Activated naive CD4-positive, alpha-beta T cell treated with Interleukin-2 at 50 U/mL for 16 hours (primary cell): ENCODE results near the gene THSD7B.
"Not testable (repeated sequence)": the region's sequence is repeated elsewhere in the genome, so short reads cannot be mapped to it uniquely, and the experiment has no call there.

Experiments
- DNase-seq: peaks from one replicate; pipeline ENCODE4 v3.0.0-alpha.2; 2020

Gene THSD7B, protein sequence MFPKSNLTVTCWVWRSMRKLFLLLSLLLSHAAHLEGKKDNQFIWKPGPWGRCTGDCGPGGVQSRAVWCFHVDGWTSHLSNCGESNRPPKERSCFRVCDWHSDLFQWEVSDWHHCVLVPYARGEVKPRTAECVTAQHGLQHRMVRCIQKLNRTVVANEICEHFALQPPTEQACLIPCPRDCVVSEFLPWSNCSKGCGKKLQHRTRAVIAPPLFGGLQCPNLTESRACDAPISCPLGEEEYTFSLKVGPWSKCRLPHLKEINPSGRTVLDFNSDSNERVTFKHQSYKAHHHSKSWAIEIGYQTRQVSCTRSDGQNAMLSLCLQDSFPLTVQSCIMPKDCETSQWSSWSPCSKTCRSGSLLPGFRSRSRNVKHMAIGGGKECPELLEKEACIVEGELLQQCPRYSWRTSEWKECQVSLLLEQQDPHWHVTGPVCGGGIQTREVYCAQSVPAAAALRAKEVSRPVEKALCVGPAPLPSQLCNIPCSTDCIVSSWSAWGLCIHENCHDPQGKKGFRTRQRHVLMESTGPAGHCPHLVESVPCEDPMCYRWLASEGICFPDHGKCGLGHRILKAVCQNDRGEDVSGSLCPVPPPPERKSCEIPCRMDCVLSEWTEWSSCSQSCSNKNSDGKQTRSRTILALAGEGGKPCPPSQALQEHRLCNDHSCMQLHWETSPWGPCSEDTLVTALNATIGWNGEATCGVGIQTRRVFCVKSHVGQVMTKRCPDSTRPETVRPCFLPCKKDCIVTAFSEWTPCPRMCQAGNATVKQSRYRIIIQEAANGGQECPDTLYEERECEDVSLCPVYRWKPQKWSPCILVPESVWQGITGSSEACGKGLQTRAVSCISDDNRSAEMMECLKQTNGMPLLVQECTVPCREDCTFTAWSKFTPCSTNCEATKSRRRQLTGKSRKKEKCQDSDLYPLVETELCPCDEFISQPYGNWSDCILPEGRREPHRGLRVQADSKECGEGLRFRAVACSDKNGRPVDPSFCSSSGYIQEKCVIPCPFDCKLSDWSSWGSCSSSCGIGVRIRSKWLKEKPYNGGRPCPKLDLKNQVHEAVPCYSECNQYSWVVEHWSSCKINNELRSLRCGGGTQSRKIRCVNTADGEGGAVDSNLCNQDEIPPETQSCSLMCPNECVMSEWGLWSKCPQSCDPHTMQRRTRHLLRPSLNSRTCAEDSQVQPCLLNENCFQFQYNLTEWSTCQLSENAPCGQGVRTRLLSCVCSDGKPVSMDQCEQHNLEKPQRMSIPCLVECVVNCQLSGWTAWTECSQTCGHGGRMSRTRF (N-terminal part only)

DNA sequence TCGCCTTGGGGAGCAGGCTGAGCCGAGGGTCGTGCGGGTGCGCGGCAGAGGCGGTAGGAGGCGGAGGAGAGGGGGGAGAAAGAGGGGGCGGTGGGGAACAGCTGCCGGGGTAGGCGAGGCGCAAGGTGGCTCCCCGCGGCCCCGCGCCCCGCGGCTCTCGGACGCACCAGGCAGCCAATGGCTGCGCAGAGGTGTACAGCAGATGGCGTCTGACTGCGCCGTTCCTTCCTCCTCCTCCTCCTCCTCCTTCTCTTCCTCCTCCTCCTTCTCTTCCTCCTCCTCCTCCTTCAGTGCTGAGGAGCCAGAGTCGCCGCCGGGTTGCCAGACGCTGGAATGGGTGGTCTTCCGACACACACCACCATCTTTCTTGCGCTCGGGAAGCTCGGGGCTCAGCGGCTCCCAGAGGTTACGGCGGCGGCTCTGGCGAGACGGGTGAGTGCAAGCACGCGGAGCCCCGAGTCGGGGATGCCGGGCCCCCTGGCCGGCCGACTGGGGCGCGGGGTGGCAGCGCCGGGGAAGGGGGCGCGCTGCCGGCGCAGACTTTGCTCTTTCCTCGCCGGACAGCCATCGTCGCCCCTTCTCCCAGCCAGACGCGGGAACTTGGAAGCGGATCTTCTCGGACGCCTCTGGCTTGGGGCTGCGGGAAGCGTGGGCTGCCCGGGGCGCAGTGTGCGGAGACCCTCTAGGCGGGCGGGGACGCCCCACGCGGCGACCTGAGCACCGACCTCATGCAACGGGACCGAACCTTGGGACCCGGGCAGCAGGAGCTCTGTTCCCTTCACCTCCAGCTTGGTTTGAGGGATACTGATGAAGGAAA is at the start of gene THSD7B:
Gene THSD7B, plus strand, starts transcription at position 290 of the 817 bp plus-strand sequence. CDS start 116,634 bp downstream, outside the sequence.
- DNase-seq, result no peak

DNA sequence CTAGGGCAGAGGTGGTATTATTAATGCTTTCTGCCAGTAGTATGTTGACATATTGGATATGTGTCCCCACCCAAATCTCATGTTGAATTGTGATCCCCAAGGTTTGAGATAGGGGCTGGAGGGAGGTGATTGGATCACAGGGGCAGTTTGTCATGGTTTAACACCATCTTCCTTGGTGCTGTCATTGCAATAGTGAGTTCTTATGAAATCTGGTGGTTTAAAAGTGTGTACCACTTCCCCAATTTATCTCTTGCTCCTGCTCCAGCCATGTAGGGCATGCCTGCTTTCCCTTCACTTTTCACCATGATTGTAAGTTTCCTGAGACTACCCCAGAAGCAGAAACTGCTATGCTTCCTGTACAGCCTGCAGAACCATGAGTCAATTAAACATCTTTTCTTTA is 47.1 kb upstream of the THSD7B start:
- no peak for DNase-seq

DNA sequence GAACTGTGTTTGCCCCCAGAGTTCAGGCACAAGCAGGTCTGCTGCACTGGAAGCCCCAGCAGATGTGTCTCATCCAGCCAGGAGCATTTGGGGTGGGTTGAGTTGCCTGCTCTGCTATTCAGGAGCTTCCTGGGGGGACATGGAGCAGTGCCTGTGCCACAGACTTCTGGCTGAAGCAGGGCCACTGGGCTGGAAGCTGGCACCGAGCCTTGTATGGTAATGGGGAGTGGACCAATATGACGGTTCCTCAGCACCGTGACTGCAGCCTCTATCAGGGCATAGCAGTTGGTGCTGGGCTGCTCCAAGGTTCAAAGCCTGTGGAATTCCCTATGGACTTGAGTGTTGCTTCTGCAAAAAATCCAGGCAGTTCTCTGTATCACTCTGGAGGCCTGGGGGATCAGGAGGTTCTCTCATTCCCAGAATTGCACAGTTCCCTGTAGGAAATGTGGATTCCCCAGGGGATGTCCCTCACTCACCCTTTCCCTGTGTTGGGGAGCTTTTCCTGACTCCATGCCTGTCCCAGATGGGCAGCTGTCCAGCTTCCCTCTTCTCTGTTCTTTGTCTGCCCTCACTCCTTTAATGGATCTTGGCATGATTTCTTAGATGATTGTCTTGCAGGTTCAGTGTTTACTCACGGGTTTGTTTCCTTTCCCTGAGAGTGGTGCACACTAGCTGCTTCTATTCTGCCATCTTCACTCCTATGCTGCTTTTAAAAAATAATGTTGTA is 37.2 kb upstream of the THSD7B start:
- DNase-seq, result no peak

DNA sequence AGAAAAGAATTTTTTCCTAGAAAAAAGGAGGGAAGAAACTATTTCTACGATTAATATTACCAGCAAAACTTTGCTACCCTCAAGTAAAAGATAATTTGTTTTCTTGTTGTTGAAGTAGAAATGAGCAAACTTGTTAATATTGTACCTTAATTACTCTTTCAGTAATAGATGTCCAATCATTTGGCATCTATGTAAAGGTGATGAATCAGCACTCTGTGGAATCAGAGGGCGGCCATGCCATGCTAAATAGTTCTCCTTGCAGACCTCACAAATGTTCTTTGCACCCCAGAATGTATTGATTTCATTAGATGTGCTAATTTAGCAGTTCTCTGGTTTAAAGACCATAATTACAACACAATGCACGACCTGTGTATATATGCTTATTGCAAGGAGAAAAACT is 29.1 kb upstream of the THSD7B start:
- no peak for DNase-seq

DNA sequence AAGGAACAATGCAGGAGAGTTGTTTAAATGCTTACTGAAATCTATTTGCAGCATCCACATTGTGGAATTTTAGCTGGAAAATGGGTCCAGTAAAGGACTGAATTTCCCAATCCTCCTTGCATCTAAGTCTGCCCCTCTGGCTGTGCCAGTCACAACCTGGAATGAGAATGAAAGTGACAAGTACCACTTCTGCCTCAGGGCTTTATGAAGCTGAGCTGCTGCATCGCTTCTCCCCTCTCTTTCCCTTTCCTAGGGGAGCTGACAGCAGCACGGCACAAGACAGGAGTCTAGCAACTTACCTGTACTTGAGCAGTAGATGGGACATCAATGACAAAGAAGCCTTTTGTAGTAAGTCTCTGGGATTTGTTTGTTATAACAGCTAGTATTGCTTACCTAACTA is 27.3 kb upstream of the THSD7B start:
- no peak for DNase-seq

DNA sequence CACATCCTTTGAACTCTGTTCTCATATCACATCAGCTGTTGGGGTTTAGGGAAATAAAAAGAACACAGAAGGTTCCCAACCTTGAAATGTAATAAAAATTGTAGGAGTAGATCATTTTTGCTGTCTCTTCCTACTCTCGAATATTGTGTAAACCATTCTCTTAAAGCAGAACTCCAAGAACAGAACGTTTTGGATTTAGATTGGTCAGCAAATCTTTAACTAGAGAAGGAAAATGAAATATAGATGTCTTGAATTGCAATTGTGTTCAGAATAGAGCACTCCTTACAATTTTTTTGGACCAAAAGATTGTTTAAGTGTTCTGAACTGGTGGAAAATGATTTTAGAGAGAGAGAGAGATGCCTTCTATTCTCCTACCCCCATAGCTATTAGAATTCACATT is 23.9 kb upstream of the THSD7B start:
- DNase-seq, result no peak

DNA sequence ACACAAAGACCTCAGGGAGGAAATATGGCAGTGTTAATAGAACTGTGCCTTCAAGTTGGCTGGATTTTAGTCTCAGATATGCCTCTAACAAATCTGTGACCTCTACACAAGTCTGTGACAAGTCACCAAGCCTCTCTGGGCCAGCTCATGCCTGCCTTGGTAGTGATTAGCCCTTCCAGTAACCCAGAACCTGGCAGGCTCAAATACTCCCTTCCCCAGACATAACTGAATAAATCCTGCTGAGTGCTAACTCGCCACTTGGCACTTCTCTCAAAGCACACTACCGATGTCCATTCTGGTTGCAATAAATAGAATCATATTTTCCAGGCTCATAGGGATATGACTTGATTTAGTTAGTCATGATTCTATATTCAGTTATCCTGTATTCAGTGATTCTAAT is 15.3 kb upstream of the THSD7B start:
- DNase-seq, result no peak

DNA sequence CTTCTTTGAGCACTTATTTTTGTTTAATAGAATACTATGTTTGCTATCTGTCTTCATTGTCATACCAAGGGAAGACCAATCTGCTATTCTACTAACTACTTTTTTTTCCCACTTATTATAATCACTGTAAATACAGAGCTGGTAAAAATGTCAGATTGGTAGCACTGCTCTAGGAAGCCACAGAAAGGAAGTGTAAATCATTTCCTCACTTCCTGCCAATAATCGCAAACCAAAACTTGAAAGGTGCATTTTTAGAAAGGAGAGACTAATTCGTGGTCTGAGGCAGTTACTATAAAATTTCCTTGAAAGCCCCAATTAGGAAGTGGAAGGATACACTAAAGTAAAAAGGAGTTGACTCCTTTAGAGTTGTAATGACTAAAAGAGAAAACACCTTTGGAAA is 13.9 kb upstream of the THSD7B start:
- DNase-seq, result no peak

DNA sequence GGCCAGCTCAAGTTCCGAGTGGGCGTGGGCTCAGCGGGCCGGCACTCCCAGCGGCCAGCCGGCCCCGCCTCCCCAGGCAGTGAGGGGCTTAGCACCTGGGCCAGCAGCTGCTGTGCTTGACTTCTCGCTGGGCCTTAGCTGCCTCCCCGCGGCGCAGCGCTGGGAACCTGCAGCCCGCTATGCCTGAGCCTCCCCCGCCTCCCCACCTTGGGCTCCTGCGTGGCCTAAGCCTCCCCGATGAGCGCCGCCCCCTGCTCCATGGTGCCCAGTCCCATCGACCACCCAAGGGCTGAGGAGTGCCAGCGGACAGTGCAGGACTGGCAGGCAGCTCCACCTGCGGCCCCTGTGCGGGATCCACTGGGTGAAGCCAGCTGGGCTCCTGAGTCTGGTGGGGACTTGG is 6.8 kb upstream of the THSD7B start:
- not testable (repeated sequence) for DNase-seq

DNA sequence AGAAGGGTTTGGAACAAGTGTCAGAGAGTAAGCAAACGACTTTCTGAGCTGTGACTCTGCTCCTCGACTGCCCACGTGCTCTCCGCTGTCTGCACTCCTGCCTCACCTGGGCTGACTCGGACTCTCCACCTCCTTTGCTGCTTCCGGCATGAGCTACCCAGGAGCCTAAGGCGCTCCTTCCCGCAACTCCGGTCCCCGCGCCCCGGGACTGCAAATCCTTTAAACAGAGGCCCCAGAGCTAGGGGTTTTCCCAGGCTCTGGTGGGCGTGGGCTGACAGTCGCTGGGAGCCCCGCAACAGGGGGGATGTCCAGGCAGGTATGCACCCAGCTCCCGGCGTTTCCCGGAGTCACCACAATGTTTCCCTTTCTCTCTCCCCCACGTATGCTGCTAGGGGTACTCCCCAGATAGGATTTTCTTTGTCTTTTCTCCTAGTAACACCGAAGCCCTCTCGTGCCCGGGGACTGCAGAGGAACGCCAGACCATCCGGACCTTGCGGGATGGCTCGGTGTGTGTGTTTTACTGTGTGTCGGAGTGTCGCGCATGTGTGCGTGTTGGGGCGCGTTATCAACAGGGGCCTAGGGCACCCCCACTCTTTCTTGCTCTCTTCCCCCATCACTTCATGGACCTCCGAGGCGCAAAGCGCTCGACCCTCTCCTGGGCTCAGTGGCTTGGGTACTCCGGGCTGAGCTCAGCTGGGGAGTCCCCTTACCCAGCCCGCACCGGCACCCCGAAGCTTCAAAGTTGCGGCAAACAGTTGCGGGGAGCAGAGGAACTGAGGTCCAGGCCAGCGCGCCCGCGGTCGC is 691 bp upstream of the THSD7B start:
- no peak for DNase-seq

DNA sequence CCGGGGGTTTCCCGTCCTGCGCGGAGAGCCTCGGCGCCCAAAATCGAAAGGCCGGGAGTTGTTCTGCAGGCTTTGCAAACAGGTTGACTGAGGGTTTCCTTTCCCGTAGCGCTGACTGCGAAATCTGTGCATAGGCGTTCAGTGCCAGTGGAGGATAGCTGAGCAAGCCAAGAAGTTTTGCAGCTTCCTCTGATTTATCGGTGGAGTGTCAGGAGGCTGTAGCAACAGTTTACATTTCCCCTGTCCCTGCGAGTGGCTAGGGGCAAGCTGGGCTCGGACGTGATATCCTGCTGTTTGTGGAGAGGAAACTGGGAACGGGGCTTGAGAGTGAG is 694 bp downstream of the THSD7B start:
- DNase-seq, result no peak

DNA sequence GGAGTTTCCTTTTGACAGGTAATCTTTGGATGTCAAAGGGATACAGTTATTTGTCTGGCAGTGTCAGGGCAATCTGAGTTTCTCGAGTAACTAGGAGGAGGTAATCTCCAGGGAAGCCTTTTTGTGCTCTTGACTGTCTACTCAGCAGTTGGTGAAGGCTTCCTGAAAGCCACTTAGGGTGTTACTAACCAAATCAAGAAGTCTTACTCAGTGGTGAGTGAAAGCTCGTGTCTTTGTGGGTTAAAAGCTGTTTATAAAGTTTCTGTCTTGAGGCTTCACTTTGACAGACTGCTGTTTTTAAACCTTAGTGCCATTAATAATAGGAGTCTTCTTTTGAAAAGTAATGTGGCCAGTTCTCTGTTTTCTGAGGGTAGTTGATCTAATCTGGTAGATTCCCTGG is 1.7 kb downstream of the THSD7B start:
- no peak for DNase-seq

DNA sequence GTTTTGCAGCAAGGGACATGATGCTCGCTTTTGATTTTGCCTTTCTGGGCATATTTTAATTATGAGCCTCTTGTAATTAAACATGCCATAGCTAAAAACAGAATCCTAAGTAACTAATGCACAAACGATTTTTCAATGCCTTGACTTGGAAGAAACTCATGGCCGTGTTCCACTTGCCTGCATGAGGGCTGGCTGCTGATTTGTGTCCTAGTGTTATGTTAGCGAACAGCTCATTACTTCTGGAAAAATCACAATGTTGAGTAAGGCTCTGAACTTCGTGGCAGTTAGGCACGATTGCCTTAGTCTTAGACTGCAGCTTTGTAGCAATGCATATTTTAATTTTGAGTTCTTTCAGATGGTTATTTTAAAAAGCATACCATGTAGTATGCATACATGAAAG is 4.5 kb downstream of the THSD7B start:
- no peak for DNase-seq

DNA sequence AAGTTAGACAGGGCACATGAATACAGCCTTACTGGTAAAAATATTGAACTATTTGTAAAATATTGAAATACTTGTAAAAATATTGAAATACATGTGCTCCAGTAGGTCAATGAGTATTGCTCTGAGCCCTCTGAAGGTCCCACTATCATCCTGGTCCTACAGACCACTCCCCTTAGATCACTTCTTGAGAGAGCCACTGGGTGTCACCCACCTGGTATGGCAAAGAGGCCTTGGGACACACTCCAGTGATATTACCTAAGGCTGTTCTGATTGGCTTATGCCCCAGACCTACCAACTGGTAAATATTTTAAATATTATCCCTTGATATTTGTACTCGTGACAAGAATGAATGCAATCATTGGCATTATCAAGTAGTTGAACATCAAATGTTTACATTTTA is 5.0 kb downstream of the THSD7B start:
- no peak for DNase-seq

DNA sequence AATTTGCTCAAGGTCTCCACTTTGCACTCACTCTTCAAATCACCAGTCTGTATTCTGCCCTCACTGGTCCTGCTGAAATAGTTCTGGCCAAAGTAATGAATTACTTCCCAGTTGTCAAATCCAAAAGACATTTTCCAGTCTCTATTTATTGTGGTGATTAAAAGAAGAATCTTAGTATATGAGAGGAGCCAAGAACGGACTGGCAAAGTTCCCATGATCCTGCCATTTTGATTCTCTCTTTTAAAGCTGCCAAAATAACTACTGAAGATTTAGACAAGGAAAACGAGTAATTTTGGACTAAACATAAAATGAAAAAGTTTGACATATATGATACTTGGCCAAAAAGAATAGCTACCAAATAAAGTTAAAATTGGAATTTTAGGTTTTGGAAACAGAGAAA is 12.0 kb downstream of the THSD7B start:
- DNase-seq, result no peak

DNA sequence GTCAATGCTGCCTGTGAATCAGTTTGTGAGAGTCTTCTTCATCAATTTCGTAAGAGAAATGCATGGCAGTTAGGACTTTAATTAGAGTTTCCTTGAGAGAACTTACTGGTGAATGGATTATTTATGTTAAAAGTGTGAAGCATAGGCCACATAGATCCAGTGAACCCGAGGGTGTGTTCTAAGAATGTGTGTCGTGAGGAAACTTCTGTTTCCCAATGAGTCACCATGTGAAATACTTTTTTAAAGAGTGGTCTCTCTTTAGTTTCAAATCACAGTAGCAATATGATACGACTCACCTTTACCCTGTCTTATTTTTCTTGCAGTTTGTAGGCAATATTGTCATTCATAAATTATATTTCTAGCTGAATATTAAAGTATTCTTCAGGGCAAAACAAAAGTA is 18.5 kb downstream of the THSD7B start:
- no peak for DNase-seq

DNA sequence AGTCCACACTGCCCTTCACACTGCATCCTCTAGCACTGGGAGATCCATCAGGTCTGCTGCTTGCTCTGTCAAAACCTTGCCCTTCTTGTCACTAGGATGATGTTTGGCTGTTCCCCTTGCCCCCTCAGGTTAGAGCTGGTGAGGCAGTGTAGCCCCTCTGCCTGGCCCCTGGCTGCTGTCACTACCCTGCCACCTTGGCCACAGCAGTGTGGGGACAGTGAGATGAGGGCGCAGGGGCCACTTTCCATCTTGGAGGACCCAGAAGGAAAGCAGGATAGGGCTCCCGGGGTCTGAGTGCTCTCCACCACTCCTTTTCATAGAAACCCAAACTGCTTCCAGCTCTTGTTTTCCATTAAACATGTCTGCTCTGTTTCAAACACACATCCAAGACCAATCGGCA is 19.9 kb downstream of the THSD7B start:
- no peak for DNase-seq

DNA sequence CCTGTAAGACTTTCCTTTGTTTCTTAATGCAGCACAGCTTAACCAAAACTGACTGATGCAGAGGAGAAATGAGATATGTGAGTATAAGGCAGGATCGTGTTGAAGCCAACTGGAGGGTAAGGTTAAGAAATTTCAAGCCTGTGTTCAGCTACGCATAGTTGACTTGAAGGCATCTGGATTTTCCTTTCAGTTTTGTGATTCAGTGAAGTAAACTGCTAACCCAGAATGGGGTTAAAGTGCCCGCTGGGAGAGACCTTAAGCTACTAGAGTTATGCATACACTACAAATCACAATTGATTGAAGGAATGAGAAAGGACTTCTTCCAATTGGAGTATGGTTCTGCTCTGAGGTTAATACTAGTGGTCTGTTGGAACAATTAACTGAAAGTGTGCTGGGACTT is 22.6 kb downstream of the THSD7B start:
- no peak for DNase-seq

DNA sequence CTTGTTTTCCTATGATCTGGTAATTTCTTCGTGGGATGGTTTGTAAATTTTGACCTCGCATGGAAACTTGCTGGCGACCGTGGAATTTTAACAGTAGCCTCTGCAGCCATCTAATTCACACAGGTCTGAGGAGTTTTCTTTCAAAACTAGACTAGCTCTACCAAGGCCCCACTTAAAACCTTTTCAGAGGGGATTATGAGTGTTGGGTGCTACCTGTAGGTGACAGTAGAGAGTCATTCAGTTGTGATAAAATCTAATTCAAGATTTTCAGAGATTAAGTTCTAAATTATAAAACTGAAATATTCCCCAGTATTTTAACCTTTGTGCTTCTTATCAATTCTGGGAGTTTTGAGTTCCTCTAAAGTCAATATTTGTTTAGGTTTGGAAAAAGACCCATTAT is 31.0 kb downstream of the THSD7B start:
- DNase-seq, result no peak

DNA sequence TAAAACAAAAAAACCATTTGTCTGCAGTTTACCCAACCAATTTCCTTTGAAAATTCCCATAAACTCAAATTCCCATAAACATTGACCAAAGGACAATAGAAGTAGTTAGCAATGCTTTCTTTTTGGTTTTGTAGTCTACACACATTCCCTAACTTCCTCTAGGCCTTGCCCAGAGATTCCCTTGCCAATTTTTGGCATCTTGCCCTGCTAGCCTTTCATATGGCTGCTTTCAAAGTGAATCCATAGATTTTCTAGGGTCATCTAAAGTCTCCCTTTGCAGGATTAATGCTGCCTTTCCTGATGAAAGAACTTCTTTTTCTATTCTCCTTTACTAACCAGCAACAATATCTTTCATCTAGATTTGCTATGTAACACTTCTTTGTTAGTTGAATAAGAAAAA is 33.4 kb downstream of the THSD7B start:
- DNase-seq, result no peak

DNA sequence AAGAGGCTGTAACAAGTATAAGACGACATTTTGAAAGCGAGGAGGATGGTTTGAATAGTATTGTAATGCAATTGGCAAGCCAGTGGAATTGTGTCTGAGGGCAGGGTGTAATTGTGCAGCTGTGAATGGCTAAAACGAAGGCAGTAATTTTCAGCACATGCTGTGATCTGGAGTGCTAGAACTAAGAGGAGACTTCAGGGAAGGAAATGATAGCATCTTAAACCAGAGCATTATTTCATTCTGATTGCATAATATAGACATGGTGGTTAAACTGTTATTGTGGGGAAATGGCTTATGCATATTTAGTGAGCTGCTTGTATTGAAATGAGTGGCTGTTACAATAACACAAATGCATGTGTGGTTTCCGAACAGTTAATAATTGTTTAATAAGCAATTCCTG is 36.3 kb downstream of the THSD7B start:
- no peak for DNase-seq
